ENCODE results near the gene UBXN6. TPM values are rescaled to one million over a fixed set of nuclear protein-coding genes. Genes with fewer than 3 reads are reported as not detected.

UBXN6 gene
- total and polyA plus RNA-seq, 10 donors, result 72.3 to 146 (median 91.4) TPM

DNA sequence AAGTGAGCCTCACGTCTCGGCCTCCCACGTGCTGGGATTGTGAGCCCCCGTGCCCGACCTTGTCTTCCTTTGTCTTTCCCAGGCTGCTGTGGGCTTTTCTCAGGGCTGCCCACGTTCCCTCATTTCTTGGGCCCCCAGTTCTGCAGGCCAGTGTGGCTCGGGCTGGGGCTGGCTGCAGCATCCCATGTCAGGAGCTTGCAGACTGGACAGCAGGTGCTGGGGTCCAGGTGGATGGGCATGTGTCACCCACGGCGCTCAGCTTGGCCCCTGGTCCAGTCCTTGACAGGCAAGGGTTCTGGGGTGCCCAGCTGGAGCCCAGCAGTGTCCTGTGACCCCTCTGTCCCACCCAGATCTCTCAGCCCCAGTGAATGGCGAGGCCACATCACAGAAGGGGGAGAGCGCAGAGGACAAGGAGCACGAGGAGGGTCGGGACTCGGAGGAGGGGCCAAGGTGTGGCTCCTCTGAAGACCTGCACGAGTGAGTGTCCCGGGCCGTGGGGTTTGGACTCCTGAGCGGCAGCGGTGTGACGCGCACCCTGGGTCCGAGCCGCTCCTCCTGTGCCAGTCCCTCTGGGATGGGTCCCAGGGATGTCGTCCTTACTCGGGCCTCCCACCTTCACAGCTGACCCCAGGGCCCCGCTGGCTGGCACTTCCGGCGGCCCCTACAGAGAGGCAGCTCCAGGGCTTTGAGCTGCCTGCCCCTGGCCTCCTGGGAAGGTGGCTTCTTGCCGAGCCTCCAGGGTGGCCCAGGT lies 43.4 kb upstream of the UBXN6 start:
- Histone ChIP-seq H3K27ac (no peak overlapping the region), H3K4me3 (no peak overlapping the region), H3K9me3 (no peaks in the 10 kb centered on the region), H3K36me3 (peaks cover 0 to 100% (median 78%) of the 10 kb centered on the region in 6 donors), H3K27me3 (replicated peaks in 1 of 7) (no peaks in the 10 kb centered on the region), H3K4me1 (no peaks in the 10 kb centered on the region)
- TF ChIP-seq POLR2AphosphoS5 (IDR thresholded peaks at IDR 0.05), result no peak
- TF ChIP-seq, protein P1, sequence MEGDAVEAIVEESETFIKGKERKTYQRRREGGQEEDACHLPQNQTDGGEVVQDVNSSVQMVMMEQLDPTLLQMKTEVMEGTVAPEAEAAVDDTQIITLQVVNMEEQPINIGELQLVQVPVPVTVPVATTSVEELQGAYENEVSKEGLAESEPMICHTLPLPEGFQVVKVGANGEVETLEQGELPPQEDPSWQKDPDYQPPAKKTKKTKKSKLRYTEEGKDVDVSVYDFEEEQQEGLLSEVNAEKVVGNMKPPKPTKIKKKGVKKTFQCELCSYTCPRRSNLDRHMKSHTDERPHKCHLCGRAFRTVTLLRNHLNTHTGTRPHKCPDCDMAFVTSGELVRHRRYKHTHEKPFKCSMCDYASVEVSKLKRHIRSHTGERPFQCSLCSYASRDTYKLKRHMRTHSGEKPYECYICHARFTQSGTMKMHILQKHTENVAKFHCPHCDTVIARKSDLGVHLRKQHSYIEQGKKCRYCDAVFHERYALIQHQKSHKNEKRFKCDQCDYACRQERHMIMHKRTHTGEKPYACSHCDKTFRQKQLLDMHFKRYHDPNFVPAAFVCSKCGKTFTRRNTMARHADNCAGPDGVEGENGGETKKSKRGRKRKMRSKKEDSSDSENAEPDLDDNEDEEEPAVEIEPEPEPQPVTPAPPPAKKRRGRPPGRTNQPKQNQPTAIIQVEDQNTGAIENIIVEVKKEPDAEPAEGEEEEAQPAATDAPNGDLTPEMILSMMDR (IDR thresholded peaks at IDR 0.05 in 8 of 11, conservative IDR thresholded peaks at IDR 0.05 in 3 of 11), result no peak
- no peak for TF ChIP-seq POLR2A (IDR thresholded peaks at IDR 0.05)
- no peak for DNase-seq
- 92 to 96% (median 94%) methylated on average over 23 to 29 of the region's 29 CpGs for WGBS, 5 donors
- intact Hi-C loops (cut with DNase I; ENCODE audit: low total_unique reads), result no loop called here

DNA sequence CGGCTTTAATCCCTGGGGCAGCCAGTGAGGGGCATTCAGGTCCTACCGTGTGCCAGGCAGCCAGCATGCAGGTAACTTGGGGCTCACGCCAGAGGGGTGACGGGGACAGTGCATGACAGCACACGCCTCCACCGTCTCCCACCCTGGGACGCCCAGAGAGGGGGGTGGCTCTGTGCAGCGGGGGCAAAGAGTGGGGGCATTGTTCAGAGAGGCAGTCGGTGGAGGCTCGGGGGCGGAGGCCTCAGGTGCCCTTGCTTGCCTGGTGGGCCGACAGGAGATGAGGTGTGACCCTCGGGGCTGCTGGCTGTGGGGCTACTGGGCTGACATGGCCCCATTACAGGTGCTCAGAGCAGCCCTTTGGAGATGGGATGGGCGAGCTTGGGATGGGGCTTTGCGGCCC lies 42.3 kb upstream of the UBXN6 start:
- Histone ChIP-seq H3K4me1 (no peaks in the 10 kb centered on the region), H3K9me3 (no peaks in the 10 kb centered on the region), H3K4me3 (no peak overlapping the region), H3K36me3 (peaks cover 0 to 100% (median 84%) of the 10 kb centered on the region in 6 donors), H3K27ac (no peak overlapping the region), H3K27me3 (replicated peaks in 1 of 7) (no peaks in the 10 kb centered on the region)
- TF ChIP-seq, protein P1 (IDR thresholded peaks at IDR 0.05 in 8 of 11, conservative IDR thresholded peaks at IDR 0.05 in 3 of 11), result no peak
- TF ChIP-seq POLR2AphosphoS5 (IDR thresholded peaks at IDR 0.05), result peak in 1 of 3 donors; percentile 45
- WGBS, 5 donors, result 93 to 96% (median 95%) methylated on average over 14 to 15 of the region's 15 CpGs
- no peak for DNase-seq
- intact Hi-C loops (cut with DNase I; ENCODE audit: low total_unique reads), result no loop called here

DNA sequence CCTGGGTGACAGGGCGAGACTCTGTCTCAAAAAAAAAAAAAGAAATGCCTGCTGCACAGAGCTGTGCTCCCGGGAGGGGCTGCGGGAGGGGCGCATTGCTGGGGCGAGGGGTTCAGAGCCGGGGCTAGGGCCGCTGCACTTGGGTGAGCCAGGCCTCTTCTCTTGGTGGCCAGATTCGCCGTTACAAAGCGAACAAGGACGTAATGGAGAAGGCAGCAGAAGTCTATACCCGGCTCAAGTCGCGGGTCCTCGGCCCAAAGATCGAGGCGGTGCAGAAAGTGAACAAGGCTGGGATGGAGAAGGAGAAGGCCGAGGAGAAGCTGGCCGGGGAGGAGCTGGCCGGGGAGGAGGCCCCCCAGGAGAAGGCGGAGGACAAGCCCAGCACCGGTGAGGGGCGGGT lies 41.7 kb upstream of the UBXN6 start:
- H3K4me3 ChIP-seq, result no peak overlapping the region
- H3K9me3 ChIP-seq, result no peaks in the 10 kb centered on the region
- no peak overlapping the region for H3K27ac ChIP-seq
- DNase-seq, result no peak
- H3K27me3 ChIP-seq (replicated peaks in 1 of 7), result no peaks in the 10 kb centered on the region
- peaks cover 0 to 100% (median 89%) of the 10 kb centered on the region in 6 donors for H3K36me3 ChIP-seq
- intact Hi-C loops (cut with DNase I; ENCODE audit: low total_unique reads), result no loop called here
- TF ChIP-seq POLR2AphosphoS5 (IDR thresholded peaks at IDR 0.05) (no peak), POLR2A (IDR thresholded peaks at IDR 0.05) (no peak)
- TF ChIP-seq, protein P1 (IDR thresholded peaks at IDR 0.05 in 8 of 11, conservative IDR thresholded peaks at IDR 0.05 in 3 of 11), result no peak
- 96 to 97% (median 96%) methylated on average over 23 of the region's 23 CpGs for WGBS, 5 donors
- no peaks in the 10 kb centered on the region for H3K4me1 ChIP-seq

DNA sequence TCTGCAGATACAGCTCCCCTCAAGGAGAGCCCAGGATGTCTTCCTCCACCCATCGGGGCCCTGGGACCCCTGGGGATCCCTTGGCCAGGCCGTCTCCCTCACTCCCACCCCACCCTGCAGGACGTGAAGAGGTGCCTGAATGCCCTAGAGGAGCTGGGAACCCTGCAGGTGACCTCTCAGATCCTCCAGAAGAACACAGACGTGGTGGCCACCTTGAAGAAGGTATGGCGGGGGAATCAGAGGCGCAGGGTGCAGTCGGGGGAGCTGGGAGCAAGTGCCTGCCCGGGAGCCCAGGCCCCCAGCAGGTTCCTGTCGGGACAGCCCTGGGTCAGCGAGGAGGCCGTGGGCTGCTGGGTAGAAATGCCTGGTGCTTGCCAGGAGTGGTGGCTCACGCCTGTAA lies 41.1 kb upstream of the UBXN6 start:
- peaks cover 0 to 100% (median 93%) of the 10 kb centered on the region in 6 donors for H3K36me3 ChIP-seq
- H3K27ac ChIP-seq, result no peak overlapping the region
- intact Hi-C loops (cut with DNase I; ENCODE audit: low total_unique reads), result no loop called here
- no peak for DNase-seq
- H3K4me3 ChIP-seq, result no peak overlapping the region
- no peaks in the 10 kb centered on the region for H3K4me1 ChIP-seq
- H3K9me3 ChIP-seq, result no peaks in the 10 kb centered on the region
- H3K27me3 ChIP-seq (replicated peaks in 1 of 7), result no peaks in the 10 kb centered on the region
- TF ChIP-seq, protein P1 (IDR thresholded peaks at IDR 0.05 in 8 of 11, conservative IDR thresholded peaks at IDR 0.05 in 3 of 11), result no peak
- peak in 1 of 3 donors; percentile 8 for TF ChIP-seq POLR2AphosphoS5 (IDR thresholded peaks at IDR 0.05)
- no peak for TF ChIP-seq POLR2A (IDR thresholded peaks at IDR 0.05)
- 87 to 98% (median 95%) methylated on average over 9 to 12 of the region's 12 CpGs for WGBS, 5 donors
